ENCODE results near the gene SOX4.

DNA sequence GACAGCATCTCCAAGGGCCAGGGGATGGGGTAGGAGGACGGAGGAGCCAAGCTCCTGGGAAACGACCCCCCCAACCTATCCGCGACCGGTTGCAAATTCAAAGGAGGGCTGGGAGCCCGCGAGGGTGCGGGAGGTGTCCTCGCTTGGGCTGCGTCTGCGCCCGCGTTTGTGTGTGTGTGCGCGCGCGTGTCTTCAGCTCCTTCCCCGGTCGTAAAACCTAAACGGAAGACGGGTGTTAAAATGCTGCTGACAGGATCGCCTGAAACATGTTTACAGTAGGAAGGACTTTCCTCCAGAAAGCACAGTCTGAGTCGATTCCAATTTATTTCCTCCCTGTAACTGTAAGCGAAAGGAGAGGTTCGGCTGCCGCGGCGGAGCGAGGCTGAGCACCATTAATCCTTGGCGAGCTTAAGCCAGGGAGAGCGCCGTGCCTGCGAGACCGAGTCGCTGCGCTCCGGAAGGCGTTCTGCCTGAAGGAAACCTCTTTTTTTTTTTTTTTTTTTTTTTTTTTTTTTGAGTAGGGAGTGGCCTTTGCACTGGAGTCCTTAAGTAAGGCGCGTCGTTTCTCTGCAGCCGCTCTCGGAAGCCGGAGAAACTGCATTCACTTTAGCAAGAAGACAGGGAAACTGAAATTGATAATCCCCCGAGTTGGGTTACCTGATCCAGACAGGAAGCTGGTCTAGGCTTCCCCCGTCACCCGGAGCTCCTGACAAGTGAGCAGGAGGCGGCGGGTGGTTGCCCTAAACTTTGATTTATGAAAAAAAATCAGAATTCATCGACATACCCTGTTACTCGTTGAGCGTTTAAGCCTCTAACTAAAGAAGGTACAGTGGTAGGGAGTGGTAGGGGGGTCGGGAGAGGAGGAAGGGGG, 4.8 kb upstream of the SOX4 start:
- TF ChIP-seq, protein P1, sequence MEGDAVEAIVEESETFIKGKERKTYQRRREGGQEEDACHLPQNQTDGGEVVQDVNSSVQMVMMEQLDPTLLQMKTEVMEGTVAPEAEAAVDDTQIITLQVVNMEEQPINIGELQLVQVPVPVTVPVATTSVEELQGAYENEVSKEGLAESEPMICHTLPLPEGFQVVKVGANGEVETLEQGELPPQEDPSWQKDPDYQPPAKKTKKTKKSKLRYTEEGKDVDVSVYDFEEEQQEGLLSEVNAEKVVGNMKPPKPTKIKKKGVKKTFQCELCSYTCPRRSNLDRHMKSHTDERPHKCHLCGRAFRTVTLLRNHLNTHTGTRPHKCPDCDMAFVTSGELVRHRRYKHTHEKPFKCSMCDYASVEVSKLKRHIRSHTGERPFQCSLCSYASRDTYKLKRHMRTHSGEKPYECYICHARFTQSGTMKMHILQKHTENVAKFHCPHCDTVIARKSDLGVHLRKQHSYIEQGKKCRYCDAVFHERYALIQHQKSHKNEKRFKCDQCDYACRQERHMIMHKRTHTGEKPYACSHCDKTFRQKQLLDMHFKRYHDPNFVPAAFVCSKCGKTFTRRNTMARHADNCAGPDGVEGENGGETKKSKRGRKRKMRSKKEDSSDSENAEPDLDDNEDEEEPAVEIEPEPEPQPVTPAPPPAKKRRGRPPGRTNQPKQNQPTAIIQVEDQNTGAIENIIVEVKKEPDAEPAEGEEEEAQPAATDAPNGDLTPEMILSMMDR (IDR thresholded peaks at IDR 0.05): no peak
- TF ChIP-seq SMC3 (IDR thresholded peaks at IDR 0.05; ENCODE audit: low read depth, low read length): peak; percentile 4; the same call in 1 of the 2 replicates
- peak; percentile 43; the same call in 1 of the 2 replicates for TF ChIP-seq NRF1 (IDR thresholded peaks at IDR 0.05; ENCODE audit: low read depth, low read length)
- TF ChIP-seq RAD21 (IDR thresholded peaks at IDR 0.05; ENCODE audit: low read length): no peak
- no peak for TF ChIP-seq EP300 (IDR thresholded peaks at IDR 0.05; ENCODE audit: borderline replicate concordance in 1 of 2, low read depth in 1 of 2, low read length in 1 of 2)
- TF ChIP-seq NFIC (IDR thresholded peaks at IDR 0.05; ENCODE audit: borderline replicate concordance): no peak
- TF ChIP-seq, protein P2, sequence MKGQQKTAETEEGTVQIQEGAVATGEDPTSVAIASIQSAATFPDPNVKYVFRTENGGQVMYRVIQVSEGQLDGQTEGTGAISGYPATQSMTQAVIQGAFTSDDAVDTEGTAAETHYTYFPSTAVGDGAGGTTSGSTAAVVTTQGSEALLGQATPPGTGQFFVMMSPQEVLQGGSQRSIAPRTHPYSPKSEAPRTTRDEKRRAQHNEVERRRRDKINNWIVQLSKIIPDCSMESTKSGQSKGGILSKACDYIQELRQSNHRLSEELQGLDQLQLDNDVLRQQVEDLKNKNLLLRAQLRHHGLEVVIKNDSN (IDR thresholded peaks at IDR 0.05; ENCODE audit: borderline replicate concordance, low read depth): no peak
